Measurements from ENCODE around the gene SDCBP2.

Gene SDCBP2

GRCh38 chr20:1315804-1316203 is 13.1 kb downstream of the SDCBP2 start:
- no peak overlapping the region for H3K4me3 ChIP-seq (ENCODE audit: low read depth, low read length)

GRCh38 chr20:1313236-1313964 is 15.5 kb downstream of the SDCBP2 start:
- H3K4me3 ChIP-seq (ENCODE audit: low read depth, low read length): peak overlapping the region; percentile 24

- peak overlapping the region; percentile 24 for H3K4me3 ChIP-seq (ENCODE audit: low read depth, low read length)
Measured at GRCh38 chr20:1312904-1313235, 16.1 kb downstream of the SDCBP2 start.

DNA sequence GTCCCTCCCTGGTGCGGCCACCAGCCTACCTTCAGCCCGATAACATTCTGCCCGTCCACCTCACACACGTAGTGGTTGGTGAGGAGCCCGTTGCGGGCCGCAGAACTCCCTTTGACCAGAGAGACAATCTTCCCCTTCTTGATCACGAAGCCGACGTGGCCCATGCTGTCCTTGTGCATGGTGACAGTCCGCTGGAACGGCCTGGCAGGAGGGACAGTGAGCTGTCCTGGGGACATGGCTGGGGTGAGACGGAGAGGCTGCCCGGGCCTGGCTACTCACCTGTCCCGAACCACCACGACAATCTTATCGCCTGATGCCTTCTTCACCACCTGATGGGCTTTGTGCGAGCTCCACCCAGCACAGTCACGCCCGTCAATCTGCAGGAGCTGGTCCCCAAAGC is 16.6 kb downstream of the SDCBP2 start:
- no peak overlapping the region for H3K4me3 ChIP-seq (ENCODE audit: low read depth, low read length)

DNA sequence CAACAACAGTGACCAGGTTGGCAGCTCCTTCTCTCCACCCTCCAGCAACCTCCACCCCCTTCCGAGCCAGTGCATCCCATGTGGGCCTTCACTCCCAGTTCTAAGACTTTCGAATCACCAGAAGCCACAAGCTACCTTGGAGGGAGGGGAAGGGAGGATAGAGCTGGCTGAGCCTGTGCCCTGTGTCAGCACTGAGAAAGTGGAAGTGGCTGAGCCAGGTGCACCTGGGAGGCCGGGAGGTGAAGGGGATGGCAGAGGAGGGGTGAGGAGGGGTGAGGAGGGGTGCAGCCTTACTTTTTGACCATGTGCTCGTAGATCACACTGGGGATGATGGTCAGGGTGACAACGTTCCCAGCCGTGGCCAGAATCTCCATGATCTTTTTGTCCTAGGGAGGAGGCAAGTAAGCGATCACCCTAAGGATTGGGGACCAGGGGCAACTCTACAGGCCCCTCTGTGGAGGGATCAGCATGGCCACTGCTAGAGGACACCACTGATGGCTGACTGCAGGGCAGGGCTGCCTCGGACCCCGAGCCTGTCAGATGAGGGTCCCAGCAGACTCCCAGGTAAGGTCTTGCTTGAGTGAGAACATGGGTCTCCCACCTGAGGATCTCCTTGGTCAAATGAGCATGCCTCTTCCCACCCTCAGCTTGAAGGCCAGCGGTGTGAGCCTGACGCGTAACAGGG is 18.3 kb downstream of the SDCBP2 start:
- H3K4me3 ChIP-seq (ENCODE audit: low read depth, low read length): no peak overlapping the region

DNA sequence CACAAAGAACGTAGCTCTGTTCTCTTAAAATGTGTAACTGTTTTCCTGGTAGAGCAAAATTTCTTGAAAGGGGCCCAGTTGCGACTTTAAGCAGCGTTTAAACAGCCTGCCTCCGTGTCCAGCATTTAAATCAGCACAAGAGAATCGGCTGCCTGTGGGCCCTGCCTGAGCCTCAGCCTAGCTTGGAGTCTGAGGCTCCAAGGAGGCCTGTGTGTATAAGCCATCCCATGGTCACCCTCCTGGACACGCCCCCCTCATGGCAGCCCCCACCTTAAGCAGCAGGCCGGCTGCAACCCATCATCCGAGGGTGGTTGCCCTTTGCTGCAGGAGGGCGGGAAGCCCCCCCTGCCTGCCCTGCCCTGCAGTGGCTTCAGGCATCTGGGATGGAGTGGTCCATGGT is 18.9 kb downstream of the SDCBP2 start:
- no peak overlapping the region for H3K4me3 ChIP-seq (ENCODE audit: low read depth, low read length)

DNA sequence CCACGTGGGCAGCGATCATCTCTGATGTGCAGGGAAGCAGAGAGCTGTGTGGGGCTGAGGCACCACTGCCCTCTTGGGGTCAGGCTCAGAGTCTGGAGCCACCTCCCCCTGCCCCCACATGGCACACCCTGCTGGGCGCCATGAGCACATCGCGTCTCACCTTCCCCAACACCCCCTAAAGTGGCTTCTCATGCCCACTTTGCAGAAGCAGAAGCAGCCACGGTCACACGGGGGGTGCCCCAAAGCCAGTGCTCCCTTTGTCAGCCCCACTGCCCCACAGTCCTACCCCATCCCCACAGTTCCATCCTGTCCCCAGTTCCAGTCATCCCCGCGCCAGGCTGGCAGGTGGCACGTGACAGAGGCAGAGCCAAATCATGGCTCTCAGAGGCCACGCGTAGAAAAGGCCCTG is 19.5 kb downstream of the SDCBP2 start:
- H3K4me3 ChIP-seq (ENCODE audit: low read depth, low read length): no peak overlapping the region

- H3K4me3 ChIP-seq (ENCODE audit: low read depth, low read length): no peak overlapping the region
Measured at GRCh38 chr20:1308702-1309095, 20.2 kb downstream of the SDCBP2 start.

- no peak overlapping the region for H3K4me3 ChIP-seq (ENCODE audit: low read depth, low read length)
Measured at GRCh38 chr20:1308067-1308701, 20.8 kb downstream of the SDCBP2 start.

DNA sequence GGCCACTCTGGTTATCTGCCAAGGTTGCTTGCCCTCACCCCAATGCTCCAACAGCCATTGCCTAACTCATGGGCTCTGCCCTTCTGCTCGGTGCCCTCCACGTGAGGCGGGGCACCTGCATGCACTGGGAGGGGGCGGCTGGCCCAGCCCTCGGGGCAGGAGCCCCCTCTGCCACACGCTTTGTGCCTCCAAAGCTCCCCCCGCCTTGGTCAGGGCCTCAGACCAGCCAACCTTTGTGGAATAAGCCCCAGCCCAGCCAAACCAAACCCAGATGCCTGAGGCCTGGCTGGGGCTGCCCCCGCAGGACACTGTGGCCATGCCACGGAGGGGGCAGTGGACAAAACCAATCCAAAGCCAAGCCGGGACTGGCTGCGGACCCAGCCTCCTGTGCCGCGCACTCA is 21.4 kb downstream of the SDCBP2 start:
- H3K4me3 ChIP-seq (ENCODE audit: low read depth, low read length): no peak overlapping the region

DNA sequence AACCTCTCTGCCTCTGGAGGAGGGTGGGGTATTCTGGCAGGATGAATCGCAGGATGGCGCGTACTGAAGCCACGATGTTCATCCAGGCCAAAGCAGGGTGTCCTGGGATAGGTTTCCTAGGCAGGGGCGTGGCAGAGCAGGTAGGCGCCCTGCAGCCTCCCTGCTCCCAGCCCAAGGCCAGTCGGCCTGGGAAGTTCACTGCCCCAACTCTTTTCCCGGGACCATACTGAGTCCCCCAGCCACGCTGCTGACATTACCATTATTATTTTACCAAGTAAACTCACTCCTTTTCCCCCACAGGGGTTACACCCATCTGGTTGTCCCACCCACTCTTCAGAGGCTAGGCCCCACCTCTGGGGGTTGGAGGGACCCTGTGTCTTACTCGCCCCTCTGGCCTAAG is 21.8 kb downstream of the SDCBP2 start:
- H3K4me3 ChIP-seq (ENCODE audit: low read depth, low read length): no peak overlapping the region

DNA sequence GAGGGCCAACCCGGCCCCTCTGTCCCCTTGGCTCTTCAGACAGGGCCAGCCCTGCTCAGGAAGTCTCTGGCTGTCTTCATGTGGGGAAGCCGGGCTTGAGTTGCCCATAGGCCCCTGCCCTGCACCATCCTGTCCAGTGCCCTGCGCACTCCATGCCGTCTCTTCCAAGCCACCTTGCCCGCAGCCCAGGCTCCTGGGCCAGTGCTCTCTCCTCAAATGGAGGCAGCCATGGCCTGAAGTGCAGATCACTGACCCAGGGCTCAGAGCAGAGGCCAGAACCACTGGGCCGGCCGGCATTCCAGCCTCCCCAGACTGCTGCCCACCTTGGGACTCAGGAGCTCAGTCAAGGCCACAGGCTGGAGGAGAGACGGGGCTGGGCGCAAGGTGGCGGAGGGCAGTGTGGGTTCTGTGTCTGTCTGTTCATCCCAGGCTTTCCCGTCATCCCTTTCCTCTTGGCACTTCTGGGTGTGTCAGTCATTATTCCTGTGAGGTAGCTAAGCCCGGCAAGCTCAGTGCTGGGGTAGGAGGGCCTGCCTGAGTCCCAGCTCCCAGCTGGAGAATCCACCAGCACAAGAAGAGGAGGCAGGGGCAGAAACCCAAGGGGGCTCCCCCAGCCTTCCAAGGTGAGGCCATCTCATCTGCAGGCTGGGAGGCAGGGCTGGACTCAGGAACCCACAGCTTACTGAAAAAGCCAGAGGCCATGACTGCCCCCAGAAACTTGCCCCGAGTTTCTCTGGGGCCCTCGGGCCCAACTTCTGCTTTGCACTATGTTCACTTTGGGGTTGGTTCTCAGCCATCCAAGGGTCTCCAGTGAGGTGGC is 22.4 kb downstream of the SDCBP2 start:
- no peak overlapping the region for H3K4me3 ChIP-seq (ENCODE audit: low read depth, low read length)

DNA sequence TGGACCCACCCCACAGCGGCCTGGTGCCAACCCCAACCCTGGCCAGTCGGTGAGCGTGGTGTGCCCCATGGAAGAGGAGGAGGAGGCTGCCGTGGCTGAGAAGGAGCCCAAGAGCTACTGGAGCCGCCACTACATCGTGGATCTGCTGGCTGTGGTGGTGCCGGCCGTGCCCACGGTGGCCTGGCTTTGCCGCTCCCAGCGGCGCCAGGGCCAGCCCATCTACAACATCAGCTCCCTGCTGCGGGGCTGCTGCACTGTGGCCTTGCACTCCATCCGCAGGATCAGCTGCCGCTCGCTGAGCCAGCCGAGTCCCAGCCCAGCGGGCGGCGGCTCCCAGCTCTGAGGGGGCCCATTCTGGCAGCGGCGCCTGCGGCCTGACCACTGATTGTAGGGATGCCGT is 23.2 kb downstream of the SDCBP2 start:
- H3K4me3 ChIP-seq (ENCODE audit: low read depth, low read length): no peak overlapping the region

- H3K4me3 ChIP-seq (ENCODE audit: low read depth, low read length): no peak overlapping the region
Measured at GRCh38 chr20:1304710-1305515, 24.0 kb downstream of the SDCBP2 start.

- H3K4me3 ChIP-seq (ENCODE audit: low read depth, low read length): no peak overlapping the region
Measured at GRCh38 chr20:1302685-1303541, 26.0 kb downstream of the SDCBP2 start.

- H3K4me3 ChIP-seq (ENCODE audit: low read depth, low read length): no peak overlapping the region
Measured at GRCh38 chr20:1301031-1301529, 27.9 kb downstream of the SDCBP2 start.

DNA sequence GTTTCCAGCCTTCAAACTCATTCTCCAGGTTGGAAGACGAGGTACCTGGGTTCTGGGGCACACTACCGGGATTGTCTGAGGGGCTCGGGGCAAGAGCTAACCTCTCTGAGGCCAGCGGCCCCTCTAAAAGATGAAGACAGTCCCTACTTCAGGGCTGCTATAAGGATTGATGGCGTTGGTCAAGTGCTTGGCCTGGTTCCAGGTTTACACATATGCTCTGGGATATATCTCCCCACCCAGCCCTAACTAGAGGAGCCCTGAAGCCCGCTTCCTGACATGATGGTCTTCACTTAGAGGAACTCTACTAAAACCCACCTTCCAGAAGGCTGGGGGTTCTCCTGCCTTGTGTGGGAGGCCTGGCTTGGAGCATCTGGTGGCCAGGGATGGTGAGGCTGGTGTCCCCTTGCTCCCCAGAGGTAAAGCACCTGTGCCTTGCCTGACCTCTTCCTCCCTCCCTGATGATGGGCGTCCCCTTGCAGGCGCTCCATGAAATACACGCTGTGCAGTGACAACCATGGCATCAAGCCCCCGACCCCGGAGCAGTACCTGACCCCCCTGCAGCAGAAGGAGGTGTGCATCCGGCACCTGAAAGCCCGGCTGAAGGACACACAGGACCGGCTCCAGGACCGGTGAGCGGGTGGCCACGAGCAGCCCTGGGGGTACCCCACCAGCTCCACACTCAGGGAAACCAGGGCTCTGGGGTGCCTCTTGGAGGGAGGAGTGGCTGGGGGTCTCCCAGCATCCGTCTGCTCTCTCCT is 28.7 kb downstream of the SDCBP2 start:
- no peak overlapping the region for H3K4me3 ChIP-seq (ENCODE audit: low read depth, low read length)

DNA sequence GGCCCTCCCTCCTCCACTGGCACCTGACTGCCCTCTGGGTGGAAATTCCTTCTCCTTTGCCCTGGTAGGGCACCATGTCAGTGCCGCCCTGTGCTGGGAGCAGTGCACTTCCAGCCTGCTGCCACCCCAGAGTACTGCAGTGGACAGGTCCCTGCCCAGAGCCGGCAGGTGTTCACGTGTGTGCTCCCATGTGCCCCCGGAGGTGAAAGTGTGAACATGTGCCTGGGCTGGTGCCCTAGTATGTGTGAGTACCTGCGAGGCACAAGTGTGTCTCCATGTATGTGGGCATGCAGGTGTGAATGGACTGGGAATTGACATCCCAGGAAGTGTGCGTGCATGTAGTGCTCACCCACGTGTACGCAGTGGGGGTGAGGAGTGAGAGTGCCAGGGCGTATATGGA is 29.4 kb downstream of the SDCBP2 start:
- no peak overlapping the region for H3K4me3 ChIP-seq (ENCODE audit: low read depth, low read length)
